Cardiac fibroblast (primary cell): ENCODE results near the gene ELP5.

Experiments
- DNase-seq, 2 donors: peaks; one replicate each; pipeline versions ENCODE4 v3.0.0 to v3.0.0-alpha.2; 2010; ENCODE audit warnings: low read depth in 2 of 2
- H3K4me3 ChIP-seq, 2 donors: replicated peaks in 1 of 2; 1 replicate in 1 of 2; 2 replicates in 1 of 2; pipeline ENCODE4 v1.5.1; 2011; ENCODE audit warnings: low read depth in 2 of 2, low read length in 2 of 2, mild to moderate bottlenecking in 2 of 2, moderate library complexity in 1 of 2
- CTCF ChIP-seq: IDR thresholded peaks from one replicate; pipeline ENCODE4 v1.5.1; 2011; ENCODE audit warnings: low read depth, mild to moderate bottlenecking, low read length, inconsistent platforms

The ELP5 gene

GRCh38 chr17:7219229-7219811 lies 32.7 kb upstream of the ELP5 start:
- no peak for TF ChIP-seq CTCF
- peak overlapping the region; percentile 78 to 86 for H3K4me3 ChIP-seq
- no peak for DNase-seq

DNA sequence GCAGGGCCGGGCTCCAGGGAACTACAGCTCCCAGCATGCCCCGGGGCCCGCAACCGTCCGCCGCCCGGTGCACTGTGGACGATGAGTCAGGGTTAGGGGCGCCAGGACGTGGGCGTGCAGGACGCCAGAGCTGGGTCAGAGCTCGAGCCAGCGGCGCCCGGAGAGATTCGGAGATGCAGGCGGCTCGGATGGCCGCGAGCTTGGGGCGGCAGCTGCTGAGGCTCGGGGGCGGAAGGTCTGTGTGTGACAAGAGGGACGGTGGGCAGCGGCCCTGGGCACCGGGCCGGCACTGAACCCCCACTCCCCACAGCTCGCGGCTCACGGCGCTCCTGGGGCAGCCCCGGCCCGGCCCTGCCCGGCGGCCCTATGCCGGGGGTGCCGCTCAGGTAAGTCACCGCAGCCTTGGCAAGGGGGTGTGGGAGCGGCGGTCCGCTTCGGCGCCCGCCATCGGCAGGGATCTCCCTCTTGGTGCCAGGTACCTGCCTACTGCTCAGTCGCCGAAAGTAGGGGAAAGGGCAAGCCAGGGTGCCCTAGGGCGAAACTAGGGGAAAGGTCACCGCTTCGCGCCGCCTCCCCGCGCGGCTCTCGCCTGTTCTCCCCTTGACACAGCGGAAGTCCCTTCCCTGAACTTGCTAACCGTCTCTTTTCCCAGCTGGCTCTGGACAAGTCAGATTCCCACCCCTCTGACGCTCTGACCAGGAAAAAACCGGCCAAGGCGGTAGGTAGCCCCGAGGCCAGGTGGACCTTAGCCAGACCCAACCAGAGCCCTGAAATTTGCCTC lies 32.0 kb upstream of the ELP5 start, which contains the start of the genes ACADVL and DLG4:
ACADVL (plus strand) TSS at position 127 of the 781 bp plus-strand sequence; CDS start at position 174, 47 bp downstream.
DLG4 (minus strand) TSS at position 25 of the 781 bp plus-strand sequence.
- peak; percentile 85 to 92 for DNase-seq
- H3K4me3 ChIP-seq = peak within 1 kb of the TSS; percentile 78 to 86
- no peak for TF ChIP-seq CTCF

DNA sequence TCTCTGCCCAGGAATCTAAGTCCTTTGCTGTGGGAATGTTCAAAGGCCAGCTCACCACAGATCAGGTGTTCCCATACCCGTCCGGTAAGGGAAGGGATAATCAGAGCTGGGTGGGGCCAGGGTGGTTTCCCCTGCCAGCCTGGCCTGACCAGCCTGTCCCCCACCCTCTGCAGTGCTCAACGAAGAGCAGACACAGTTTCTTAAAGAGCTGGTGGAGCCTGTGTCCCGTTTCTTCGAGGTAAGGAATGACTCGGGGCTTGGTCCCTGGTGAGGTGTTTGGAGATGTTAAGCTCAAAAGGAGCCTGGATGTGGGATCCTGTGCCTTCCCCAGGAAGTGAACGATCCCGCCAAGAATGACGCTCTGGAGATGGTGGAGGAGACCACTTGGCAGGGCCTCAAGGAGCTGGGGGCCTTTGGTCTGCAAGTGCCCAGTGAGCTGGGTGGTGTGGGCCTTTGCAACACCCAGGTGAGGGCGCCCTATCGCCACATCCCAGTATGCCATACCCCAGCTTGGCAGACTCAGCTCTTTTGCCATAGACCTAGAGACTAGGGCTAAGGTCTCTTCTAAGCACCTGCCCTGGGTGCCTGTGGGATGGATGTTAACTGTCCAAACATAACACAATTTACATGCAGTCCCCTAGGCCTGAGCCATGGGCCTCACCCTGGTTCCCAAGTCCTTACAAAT lies 31.3 kb upstream of the ELP5 start:
- H3K4me3 ChIP-seq = peak overlapping the region; percentile 78 to 86
- peak; percentile 69 to 76 for DNase-seq
- peak; percentile 53 for TF ChIP-seq CTCF

GRCh38 chr17:7221278-7222092 lies 30.5 kb upstream of the ELP5 start:
- TF ChIP-seq CTCF = no peak
- peak overlapping the region; percentile 78 to 86 for H3K4me3 ChIP-seq

DNA sequence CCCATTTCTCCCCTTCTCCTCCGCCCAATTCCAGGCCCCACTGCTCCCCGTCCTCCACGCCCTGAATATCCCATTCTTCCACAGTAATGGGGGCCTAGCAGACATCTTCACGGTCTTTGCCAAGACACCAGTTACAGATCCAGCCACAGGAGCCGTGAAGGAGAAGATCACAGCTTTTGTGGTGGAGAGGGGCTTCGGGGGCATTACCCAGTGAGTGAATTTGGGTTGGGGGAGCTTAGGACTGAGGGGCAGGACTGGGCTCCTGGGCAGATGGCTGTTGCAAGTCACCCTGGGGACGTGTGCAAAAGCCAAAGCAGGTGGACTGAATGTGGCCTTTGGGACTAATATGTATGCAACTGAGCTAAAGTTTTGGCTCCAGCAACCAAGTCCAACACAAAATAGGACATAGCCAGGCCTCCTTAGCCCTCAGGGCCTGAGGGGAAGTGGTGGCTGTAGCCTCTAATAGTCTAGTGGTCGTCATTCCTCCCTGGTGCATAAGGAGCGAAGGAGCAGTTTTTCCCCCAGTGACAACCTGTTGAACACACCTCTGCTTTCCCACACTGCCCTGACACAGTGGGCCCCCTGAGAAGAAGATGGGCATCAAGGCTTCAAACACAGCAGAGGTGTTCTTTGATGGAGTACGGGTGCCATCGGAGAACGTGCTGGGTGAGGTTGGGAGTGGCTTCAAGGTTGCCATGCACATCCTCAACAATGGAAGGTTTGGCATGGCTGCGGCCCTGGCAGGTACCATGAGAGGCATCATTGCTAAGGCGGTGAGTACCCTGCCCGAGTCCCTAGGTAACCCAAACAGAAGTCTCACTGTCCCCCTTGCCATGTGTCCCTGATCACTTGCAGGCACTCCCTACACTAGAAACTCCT lies 29.7 kb upstream of the ELP5 start:
- TF ChIP-seq CTCF = no peak
- DNase-seq = no peak
- H3K4me3 ChIP-seq = no peak overlapping the region

More at GRCh38 chr17:7221278-7222092, 30.5 kb upstream of the ELP5 start:
- no peak for DNase-seq
